CD4-positive, alpha-beta T cell treated with Interleukin-21 for 1 hour (primary cell): ENCODE measurements around the gene GPR62.

ENCODE experiments used
- DNase-seq: peaks from one replicate; pipeline ENCODE4 v3.0.0-alpha.2; 2020

Gene GPR62

GRCh38 chr3:51938780-51939425 is 16.3 kb upstream of the GPR62 start:
- no peak for DNase-seq

- DNase-seq, result no peak
These were observed 14.3 kb upstream of the GPR62 start for GRCh38 chr3:51940648-51941462.

- DNase-seq, result no peak
These were observed 13.8 kb upstream of the GPR62 start for GRCh38 chr3:51941463-51941797.

DNA sequence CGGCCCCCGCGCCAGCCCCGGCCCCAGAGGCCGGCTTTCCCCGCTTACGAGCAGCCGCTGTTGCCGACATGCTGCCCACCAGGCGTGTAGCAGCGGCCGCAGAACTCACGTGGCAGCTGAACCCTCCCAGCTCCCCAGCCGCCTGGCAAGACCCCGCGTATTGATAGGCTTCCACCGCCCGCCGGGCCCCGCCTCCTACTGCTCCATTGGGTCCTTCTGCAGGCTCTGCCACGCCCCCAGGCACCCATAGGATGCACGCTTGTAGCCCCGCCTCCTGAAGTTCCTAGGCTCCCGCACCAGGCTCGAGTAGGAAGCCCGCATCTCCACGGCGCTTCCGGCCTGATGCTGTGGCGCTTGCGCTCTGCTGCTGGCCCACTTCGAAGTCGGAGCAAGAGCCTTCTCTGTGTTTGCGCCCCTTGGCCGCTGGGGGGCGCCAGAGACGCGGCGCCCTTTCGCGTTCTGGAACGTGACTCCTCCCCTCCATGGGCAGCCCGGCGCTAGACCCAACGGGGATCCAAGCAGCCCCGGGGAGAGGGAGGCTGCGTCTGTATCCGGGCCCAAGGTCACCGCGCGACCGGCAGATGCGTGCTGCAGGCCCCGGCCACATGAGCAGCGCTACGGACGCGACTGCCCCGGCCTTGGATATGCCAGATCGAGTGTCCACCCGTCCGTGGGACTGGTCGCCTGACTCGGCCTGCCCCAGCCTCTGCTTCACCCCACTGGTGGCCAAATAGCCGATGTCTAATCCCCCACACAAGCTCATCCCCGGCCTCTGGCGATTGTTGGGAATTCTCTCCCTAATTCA is 13.2 kb upstream of the GPR62 start, which contains the start of the genes PARP3 and RRP9:
Gene PARP3 (plus strand): TSS at position 566 of the 805 bp plus-strand sequence. CDS start 993 bp downstream, outside the sequence.
Gene RRP9 (minus strand): TSS at position 107 of the 805 bp plus-strand sequence. CDS start 37 bp downstream, at position 70.
- peak; percentile 100 for DNase-seq

- DNase-seq, result peak; percentile 62
These were observed 12.4 kb upstream of the GPR62 start for GRCh38 chr3:51942603-51943450.

- DNase-seq, result no peak
These were observed 11.5 kb upstream of the GPR62 start for GRCh38 chr3:51943451-51944391.

DNA sequence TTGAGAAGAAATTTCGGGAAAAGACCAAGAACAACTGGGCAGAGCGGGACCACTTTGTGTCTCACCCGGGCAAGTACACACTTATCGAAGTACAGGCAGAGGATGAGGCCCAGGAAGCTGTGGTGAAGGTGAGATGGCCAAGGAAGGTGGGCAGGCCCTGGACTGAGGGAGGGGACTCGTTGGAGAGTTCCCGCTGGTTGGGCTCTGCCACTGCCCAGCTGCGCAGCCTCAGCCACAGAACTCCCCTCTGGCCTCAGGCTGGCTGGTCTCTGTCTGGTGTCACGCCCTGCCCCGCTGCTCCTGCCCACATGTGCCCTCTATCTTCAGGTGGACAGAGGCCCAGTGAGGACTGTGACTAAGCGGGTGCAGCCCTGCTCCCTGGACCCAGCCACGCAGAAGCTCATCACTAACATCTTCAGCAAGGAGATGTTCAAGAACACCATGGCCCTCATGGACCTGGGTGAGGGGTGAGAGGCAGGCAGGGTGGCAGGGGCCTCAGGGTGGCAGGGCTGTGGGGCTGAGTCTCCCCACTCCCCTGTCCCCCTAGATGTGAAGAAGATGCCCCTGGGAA is 10.6 kb upstream of the GPR62 start:
- DNase-seq, result no peak

DNA sequence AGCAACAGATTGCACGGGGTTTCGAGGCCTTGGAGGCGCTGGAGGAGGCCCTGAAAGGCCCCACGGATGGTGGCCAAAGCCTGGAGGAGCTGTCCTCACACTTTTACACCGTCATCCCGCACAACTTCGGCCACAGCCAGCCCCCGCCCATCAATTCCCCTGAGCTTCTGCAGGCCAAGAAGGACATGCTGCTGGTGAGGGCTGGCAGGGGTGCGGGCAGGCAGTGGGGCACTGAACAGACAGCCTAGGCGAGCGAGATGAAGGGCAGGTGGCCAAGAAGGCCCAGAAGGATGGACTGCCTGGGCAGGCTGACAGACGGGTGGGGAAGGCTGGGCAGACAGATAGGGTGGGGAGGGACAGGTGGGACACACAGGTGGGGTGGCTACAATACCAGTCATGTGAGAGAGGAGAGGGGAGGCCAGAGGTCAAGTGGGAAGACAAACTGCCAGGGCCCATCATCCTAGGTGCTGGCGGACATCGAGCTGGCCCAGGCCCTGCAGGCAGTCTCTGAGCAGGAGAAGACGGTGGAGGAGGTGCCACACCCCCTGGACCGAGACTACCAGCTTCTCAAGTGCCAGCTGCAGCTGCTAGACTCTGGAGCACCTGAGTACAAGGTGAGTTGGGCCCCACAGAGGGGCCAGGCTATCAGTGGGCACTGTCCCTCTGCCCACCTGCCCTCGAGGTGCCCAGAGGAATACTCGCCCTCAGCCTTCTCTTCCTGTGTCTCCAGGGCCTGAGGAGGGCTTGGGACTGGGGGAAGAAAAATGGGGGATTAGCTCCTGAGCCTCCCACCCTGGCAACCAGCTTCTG is 9.9 kb upstream of the GPR62 start:
- DNase-seq, result no peak

GRCh38 chr3:51945926-51946705 is 9.1 kb upstream of the GPR62 start:
- no peak for DNase-seq

DNA sequence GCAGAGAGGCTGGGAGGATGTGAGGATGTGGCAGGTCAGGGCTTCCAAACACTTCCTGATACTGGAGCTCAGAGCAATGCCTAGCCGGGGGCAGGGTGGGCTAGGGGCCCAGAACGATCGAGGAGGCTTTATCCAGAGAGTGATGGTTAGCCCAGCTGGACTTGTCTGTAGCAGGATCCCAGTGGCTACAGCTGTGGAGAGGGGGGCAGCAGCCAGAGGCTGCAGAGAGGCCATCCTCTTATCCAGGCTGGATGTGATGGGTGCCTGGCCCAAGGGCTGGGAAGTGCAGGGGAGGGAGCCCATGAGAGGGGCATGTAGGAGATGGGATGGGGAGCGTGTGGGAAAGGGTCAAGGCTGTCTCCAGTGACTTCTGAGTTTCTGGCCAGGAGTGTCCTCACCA is 8.4 kb upstream of the GPR62 start:
- DNase-seq, result no peak

DNA sequence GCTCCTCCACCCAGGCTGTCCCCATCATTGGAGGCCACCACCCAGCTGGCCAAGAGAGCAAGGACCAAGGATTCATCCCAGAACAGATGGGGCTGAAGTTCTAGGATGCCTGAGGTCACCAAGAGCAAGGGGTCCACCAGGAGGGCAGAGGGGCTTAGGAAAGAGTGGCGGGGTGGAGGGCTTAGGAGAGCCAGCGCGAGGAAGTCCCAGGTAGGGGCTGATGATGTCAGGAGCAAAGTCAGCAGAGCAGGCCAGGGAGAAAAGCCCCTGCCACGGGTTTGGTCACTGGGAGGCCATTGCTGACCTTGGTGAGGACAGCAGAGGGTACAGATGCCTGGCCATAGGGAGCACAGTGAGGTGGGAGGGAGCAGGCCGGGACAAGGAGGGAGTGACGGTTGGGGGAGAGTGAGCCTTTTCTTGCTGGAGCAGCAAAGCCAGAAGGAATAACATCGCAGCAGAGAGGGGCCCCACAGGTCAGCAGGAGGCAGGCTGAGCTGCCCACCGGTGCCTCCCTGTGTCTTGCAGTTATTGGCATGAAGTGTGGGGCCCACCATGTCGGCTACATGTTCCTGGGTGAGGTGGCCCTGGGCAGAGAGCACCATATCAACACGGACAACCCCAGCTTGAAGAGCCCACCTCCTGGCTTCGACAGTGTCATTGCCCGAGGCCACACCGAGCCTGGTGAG is 7.8 kb upstream of the GPR62 start:
- no peak for DNase-seq

- DNase-seq, result no peak
These were observed 7.1 kb upstream of the GPR62 start for GRCh38 chr3:51948016-51948580.

GRCh38 chr3:51949121-51949520 is 6.1 kb upstream of the GPR62 start:
- DNase-seq, result no peak

DNA sequence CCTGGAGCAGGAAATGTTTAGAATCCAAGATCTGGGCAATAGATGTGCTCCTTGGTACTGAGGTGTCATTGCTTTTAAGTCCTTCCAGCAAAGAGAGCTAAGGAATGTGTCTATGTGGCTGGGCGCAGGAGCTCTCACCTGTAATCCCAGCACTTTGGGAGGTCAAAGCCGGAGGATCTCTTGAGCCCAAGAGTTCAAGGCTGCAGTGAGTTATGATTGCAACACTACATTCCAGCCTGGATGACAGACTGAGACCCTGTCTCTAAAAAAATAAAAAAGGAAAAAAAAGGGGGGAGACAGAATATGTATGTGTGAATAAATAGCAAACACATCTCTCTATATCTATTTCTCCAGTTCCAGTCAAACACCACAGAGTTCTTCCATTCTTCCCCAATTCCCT is 4.3 kb upstream of the GPR62 start:
- no peak for DNase-seq

DNA sequence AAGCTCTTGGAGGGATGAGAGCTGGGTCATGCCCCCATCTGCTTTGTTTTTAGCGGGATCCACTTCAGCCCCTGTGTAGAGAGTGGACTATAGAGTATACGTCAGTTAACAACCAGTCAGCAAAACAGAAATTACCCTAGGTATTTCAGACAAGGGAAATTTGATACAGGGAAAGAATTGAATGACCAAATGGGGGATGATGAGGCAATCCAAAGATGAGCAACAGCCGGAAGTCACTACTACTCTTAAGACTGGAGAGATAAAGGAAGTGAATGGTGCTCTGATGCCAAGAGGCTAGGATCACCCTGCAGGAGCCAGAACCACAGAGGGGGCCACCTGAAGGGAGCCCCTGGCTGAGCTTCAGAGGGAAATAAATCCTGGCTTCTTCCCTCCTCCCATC is 1.7 kb upstream of the GPR62 start:
- DNase-seq, result no peak

DNA sequence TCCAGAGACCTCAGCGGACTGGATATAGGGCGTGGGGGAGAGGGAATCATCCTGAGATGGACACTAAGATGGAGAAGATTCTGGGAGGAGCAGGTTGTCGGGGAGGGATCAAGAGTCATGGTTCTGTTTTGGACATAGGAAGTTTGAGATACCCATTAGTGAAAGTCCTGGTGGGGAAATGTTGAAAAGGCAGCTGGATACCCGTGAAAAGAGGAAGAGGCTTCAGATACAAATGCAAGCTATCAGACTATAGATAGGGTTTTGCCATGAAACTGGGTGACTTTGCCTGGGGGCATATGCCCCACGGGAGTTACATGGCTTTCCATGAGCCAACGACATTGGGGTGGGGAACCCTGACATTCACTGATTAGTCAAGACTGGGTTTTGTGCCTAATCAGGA is 1.1 kb upstream of the GPR62 start:
- DNase-seq, result no peak

DNA sequence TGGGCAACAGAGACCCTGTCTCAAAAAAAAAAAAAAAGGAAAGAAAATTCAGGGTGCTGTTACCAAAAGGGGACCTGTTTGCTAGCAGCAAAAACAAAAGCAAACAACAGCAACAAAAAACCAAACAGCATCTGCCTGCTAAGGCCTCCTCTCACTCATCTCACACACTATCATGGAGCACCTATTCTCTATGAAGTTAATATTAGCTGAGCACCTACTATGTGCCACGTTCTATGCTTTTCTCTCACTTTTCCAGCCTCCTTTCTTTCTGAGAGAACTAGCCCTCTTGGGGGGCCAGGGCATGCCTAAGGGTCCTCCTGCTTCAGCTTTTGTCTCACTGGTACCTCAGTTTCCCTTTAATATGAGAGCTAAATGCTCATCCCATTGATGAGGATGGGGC is 468 bp upstream of the GPR62 start:
- no peak for DNase-seq
